NCI-H345 treated with DMSO at 0.1 percent for 48 hours (cell line): ENCODE measurements around the gene MICAL3.
A peak's percentile ranks its signal among the peaks of the same experiment; 100 is the strongest.
"Not testable (repeated sequence)": the region's sequence is repeated elsewhere in the genome, so short reads cannot be mapped to it uniquely, and the experiment has no call there.

Experiments used
- DNase-seq: peaks from one replicate; lab custom pipeline; 2025; ENCODE audit not compliant: unreplicated experiment; lab: John Stamatoyannopoulos, UW

The MICAL3 gene

GRCh38 chr22:18034076-18034475 is 9.7 kb upstream of the MICAL3 start:
- no peak for DNase-seq

GRCh38 chr22:18033204-18033998 is 9.0 kb upstream of the MICAL3 start:
- DNase-seq: no peak

GRCh38 chr22:18032455-18033101 is 8.2 kb upstream of the MICAL3 start:
- no peak for DNase-seq

- DNase-seq: no peak
Measured at GRCh38 chr22:18031695-18032454, 7.5 kb upstream of the MICAL3 start.

- no peak for DNase-seq
Measured at GRCh38 chr22:18029686-18030267, 5.4 kb upstream of the MICAL3 start.

- no peak for DNase-seq
Measured at GRCh38 chr22:18028817-18029527, 4.6 kb upstream of the MICAL3 start.

- DNase-seq: not testable (repeated sequence)
Measured at GRCh38 chr22:18025898-18026297, 1.5 kb upstream of the MICAL3 start.

GRCh38 chr22:18024956-18025720 is 777 bp upstream of the MICAL3 start:
- no peak for DNase-seq

GRCh38 chr22:18023509-18024275 is 669 bp downstream of the MICAL3 start:
- peak; percentile 43 for DNase-seq

- no peak for DNase-seq
Measured at GRCh38 chr22:18022876-18023275, 1.5 kb downstream of the MICAL3 start.

- no peak for DNase-seq
Measured at GRCh38 chr22:18021431-18021830, 2.9 kb downstream of the MICAL3 start.

- not testable (repeated sequence) for DNase-seq
Measured at GRCh38 chr22:18020743-18021142, 3.6 kb downstream of the MICAL3 start.

GRCh38 chr22:18013947-18014346 is 10.4 kb downstream of the MICAL3 start:
- DNase-seq: no peak

- no peak for DNase-seq
Measured at GRCh38 chr22:18013436-18013835, 10.9 kb downstream of the MICAL3 start.

- DNase-seq: no peak
Measured at GRCh38 chr22:18012531-18012930, 11.8 kb downstream of the MICAL3 start.

- no peak for DNase-seq
Measured at GRCh38 chr22:18010266-18010665, 14.1 kb downstream of the MICAL3 start.

GRCh38 chr22:18008136-18008535 is 16.2 kb downstream of the MICAL3 start:
- DNase-seq: no peak

GRCh38 chr22:18005201-18005926 is 19.0 kb downstream of the MICAL3 start:
- no peak for DNase-seq

GRCh38 chr22:18001894-18002315 is 22.5 kb downstream of the MICAL3 start:
- not testable (repeated sequence) for DNase-seq
